Ishikawa (cell line): ENCODE data around the gene SHQ1.

Source experiments
- CEBPB ChIP-seq: IDR thresholded peaks from 2 replicates; pipeline ENCODE4 v1.6.1; 2012
- CREB1 ChIP-seq: IDR thresholded peaks from 2 replicates; pipeline ENCODE4 v1.6.1; 2012; ENCODE audit warnings: low read depth
- EGR1 ChIP-seq: IDR thresholded peaks from 2 replicates; pipeline ENCODE4 v1.6.1; 2012
- EP300 ChIP-seq: IDR thresholded peaks from 2 replicates; pipeline ENCODE4 v1.6.1; 2012; ENCODE audit warnings: borderline replicate concordance
- FOXM1 ChIP-seq: IDR thresholded peaks from 2 replicates; pipeline ENCODE4 v1.6.1; 2012; ENCODE audit warnings: low read depth, borderline replicate concordance
- NFIC ChIP-seq: IDR thresholded peaks from 2 replicates; pipeline ENCODE4 v1.6.1; 2012
- RAD21 ChIP-seq: IDR thresholded peaks from 2 replicates; pipeline ENCODE4 v1.6.1; 2012; ENCODE audit warnings: low read depth
- TAF1 ChIP-seq: IDR thresholded peaks from 2 replicates; pipeline ENCODE4 v1.6.1; 2012; ENCODE audit warnings: low read depth, mild to moderate bottlenecking
- TCF12 ChIP-seq: IDR thresholded peaks from 2 replicates; pipeline ENCODE4 v1.6.1; 2012; ENCODE audit warnings: low read depth
- TEAD4 ChIP-seq: IDR thresholded peaks from 2 replicates; pipeline ENCODE4 v1.6.1; 2012
- YY1 ChIP-seq: IDR thresholded peaks from 2 replicates; pipeline ENCODE4 v1.6.1; 2012; ENCODE audit warnings: low read depth
- ZBTB7A ChIP-seq: IDR thresholded peaks from 2 replicates; pipeline ENCODE4 v1.6.1; 2012; ENCODE audit warnings: low read depth
- TF ChIP-seq, protein P1 (sequence below): IDR thresholded peaks from 2 replicates; pipeline ENCODE4 v1.6.1; 2012
- TF ChIP-seq, protein P2 (sequence below): IDR thresholded peaks from 2 replicates; pipeline ENCODE4 v1.6.1; 2012
- TF ChIP-seq, protein P3 (sequence below): IDR thresholded peaks from 2 replicates; pipeline ENCODE4 v1.6.1; 2012; ENCODE audit warnings: low read depth, mild to moderate bottlenecking

The SHQ1 gene

DNA sequence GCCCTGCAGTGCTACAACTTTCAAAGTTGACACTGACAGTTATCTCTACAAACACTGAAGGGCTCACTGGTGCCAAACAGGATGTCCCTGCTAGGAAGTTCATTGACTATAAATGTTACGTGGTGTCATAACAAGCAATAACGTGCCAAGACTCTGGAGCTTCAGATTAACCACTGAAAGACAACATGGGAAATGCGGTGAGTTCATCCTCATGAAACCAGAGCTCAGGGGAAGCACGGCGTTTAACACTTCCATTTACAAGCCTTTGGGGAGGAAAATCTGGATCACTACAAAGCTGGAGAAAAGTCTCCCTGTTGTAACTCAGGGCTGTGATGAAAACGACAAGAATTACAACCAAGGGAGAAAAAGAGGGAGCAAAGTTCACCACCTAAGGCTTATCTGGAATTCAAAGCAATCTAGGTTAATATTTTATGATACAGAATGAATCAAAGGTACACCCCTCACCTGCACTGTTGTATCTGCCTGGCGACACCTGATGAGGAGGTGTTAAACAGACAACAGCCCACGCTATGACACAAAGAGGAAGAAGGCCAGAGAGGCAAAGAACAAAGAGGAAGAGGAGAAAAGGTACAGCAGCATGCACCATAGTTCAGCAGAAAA lies 27.0 kb downstream of the SHQ1 start:
- TF ChIP-seq EGR1 (no peak), RAD21 (no peak), TAF1 (no peak), CEBPB (no peak), CREB1 (no peak), YY1 (no peak), ZBTB7A (no peak), EP300 (no peak), FOXM1 (no peak), TCF12 (no peak), TEAD4 (no peak)
- TF ChIP-seq, protein P1, sequence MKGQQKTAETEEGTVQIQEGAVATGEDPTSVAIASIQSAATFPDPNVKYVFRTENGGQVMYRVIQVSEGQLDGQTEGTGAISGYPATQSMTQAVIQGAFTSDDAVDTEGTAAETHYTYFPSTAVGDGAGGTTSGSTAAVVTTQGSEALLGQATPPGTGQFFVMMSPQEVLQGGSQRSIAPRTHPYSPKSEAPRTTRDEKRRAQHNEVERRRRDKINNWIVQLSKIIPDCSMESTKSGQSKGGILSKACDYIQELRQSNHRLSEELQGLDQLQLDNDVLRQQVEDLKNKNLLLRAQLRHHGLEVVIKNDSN = no peak
- TF ChIP-seq, protein P2, sequence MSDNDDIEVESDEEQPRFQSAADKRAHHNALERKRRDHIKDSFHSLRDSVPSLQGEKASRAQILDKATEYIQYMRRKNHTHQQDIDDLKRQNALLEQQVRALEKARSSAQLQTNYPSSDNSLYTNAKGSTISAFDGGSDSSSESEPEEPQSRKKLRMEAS = no peak

DNA sequence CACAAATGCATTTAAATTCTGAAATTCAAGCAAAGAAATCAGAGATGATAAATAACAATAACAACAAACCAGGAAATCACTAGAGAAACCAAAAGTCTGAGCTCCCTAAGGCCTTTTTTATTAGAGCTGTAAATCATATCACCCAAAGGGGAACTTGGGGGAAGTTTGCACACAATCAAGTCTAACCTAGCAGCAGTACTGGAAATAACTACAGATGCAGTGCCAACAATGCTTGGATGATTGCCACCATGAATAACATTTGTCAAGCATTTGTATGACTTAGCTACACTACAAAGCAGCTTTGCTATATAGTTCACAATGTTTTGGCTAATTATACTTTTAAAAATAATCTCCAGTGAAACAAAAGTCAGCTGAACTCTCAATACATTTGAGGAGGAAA lies 27.8 kb downstream of the SHQ1 start:
- peak; percentile 51 for TF ChIP-seq NFIC
- TF ChIP-seq, protein P1 = no peak

DNA sequence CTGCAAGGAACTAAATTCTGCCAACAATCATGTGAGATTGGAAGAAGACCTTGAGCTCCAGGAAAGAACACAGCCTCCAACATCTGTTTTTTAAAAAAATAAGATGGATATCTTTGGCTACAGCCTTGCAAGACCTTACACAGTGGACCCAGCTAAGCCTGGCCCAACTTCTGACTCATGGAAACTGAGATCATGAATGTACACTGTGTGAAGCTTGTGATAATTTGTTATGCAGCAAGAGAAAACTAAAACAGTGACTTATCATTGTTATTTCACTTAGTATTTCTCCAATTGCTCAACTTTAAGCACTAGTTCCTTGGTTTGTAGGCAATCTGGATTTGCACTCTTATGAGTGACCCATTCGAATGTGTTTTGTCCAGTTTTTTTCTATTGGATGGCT lies 29.3 kb downstream of the SHQ1 start:
- TF ChIP-seq TAF1 = no peak
- no peak for TF ChIP-seq CEBPB
- TF ChIP-seq EP300 = no peak
- no peak for TF ChIP-seq FOXM1
- TF ChIP-seq, protein P1 = no peak
- no peak for TF ChIP-seq RAD21
- no peak for TF ChIP-seq YY1
- no peak for TF ChIP-seq CREB1
- TF ChIP-seq TCF12 = no peak

DNA sequence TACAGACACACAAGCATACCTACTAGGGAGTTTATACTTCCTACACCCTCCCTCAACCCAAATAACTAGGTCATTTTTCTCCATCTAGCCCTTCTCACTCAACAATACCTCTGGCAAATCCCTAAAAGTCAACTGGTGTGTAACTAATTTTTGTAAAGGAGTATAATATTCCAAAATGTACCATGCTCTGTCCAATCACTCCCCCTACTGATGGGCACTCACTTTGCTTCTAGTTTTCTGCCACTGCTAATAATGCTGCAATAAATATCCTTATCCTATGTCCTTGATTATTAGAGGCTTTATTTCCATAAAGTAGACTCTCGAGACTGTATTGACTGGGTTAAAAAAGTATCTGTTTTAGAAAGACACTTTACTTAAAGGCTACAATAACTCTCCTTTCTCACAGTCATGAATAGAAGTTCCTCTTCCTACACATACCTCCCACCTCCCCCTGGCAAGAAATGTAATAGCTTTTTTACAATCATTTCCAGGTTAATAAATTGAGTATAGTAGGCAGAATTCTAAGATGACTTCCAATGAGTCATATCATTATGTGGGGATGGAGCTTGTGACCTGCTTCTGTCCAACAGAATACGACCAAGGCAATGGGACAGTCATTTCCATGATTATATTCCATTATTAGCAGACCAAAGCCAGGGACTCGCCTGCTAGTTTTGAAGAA lies 30.0 kb downstream of the SHQ1 start:
- TF ChIP-seq RAD21 = peak; percentile 74
- no peak for TF ChIP-seq TEAD4

DNA sequence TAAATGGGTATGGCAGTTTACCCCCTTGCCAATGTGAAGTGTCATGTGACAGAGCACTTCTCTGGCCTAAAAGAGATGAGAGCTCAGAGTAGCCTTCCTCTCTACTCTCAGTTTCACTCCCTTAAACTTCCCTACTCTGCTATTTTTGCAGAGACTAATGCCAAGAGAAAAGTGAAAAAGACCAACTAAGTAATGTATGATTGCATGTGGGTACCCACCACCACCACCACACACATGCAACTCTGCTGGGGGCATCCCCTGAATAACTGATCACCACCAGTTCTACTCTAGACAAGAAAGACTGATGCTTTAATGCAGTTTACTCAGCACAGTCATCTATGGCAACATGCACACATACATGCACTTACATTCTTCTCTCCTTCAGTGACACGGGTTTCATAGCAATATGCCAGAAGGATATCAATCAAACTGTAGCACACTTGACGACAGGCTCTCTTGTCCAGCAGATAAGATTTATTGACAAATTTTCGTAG lies 31.3 kb downstream of the SHQ1 start:
- TF ChIP-seq FOXM1 (no peak), ZBTB7A (no peak), TAF1 (no peak)
- TF ChIP-seq, protein P2 = no peak
- TF ChIP-seq, protein P3, sequence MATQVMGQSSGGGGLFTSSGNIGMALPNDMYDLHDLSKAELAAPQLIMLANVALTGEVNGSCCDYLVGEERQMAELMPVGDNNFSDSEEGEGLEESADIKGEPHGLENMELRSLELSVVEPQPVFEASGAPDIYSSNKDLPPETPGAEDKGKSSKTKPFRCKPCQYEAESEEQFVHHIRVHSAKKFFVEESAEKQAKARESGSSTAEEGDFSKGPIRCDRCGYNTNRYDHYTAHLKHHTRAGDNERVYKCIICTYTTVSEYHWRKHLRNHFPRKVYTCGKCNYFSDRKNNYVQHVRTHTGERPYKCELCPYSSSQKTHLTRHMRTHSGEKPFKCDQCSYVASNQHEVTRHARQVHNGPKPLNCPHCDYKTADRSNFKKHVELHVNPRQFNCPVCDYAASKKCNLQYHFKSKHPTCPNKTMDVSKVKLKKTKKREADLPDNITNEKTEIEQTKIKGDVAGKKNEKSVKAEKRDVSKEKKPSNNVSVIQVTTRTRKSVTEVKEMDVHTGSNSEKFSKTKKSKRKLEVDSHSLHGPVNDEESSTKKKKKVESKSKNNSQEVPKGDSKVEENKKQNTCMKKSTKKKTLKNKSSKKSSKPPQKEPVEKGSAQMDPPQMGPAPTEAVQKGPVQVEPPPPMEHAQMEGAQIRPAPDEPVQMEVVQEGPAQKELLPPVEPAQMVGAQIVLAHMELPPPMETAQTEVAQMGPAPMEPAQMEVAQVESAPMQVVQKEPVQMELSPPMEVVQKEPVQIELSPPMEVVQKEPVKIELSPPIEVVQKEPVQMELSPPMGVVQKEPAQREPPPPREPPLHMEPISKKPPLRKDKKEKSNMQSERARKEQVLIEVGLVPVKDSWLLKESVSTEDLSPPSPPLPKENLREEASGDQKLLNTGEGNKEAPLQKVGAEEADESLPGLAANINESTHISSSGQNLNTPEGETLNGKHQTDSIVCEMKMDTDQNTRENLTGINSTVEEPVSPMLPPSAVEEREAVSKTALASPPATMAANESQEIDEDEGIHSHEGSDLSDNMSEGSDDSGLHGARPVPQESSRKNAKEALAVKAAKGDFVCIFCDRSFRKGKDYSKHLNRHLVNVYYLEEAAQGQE = no peak

DNA sequence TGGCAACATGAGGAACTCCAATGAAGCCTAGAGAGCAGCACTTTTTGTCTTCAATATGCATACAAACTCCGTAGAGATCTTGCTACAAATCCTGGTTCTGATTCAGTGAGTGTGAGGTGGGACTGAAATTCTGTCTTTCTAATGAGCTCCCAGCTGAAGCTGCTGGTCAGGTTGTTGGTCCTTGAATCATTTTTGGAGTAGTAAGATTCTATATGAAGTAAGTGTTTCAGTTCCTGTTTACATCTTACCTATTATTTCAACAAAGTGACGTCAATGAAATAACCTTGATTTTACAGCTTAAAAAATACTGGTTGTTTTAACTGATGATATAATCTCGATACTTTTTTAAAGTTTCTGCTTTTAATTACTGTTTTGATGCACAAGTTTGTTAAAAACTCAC lies 33.9 kb downstream of the SHQ1 start:
- no peak for TF ChIP-seq NFIC
- no peak for TF ChIP-seq FOXM1
- TF ChIP-seq, protein P2 = no peak
- no peak for TF ChIP-seq YY1
- no peak for TF ChIP-seq ZBTB7A
- TF ChIP-seq TEAD4 = no peak
- TF ChIP-seq EGR1 = no peak
- no peak for TF ChIP-seq CEBPB
- TF ChIP-seq EP300 = no peak
- TF ChIP-seq, protein P3 = no peak
- TF ChIP-seq TCF12 = no peak
- no peak for TF ChIP-seq CREB1
